ENCODE results near the gene SORCS2. TPM values are rescaled to one million over a fixed set of nuclear protein-coding genes. Genes with fewer than 3 reads are reported as not detected.

SORCS2 gene
- total and polyA plus RNA-seq, 2 of the 8 experiments (the other 6 are each of a cell fraction or from before 2014, with no cell fraction given), result 0.36 to 1.8 TPM

DNA sequence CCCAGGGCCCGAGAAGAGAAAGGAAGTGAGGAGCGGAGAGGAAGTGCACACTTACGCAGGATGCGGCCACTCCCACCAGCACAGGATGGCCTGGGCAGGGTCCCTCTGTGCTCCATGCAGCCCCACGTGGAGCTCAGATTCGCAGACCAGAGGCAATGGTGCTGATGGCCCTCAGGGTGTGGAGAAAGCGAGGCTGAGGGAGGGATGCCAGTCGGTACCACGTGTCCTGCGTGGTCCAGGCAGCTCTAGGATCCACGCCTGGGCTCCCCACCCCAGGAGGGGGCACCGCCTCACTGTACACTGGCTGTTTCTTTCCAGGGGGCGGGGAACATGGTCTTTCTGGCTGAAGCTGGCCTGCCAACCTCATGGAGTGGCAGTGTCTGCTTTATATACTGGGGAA is 505.5 kb downstream of the SORCS2 start:
- DNase-seq (ENCODE audit: low read depth in 1 of 2, low spot score in 2 of 2) (no peak), FAIRE-seq (no peak)
- H3K23me2 ChIP-seq (ENCODE audit: low read depth, low read length), result peaks cover 4% of the 10 kb centered on the region; the same call in 1 of the 2 replicates
- no peaks in the 10 kb centered on the region for H3K79me1 ChIP-seq (ENCODE audit: low read depth, low read length)
- no peak overlapping the region for H2AK5ac ChIP-seq (ENCODE audit: low read depth, low read length)
- no peak overlapping the region for H2BK20ac ChIP-seq (ENCODE audit: low read length)
- H4K8ac ChIP-seq (ENCODE audit: extremely low read depth, insufficient read depth, low read length), result no peak overlapping the region
- POLR2A ChIA-PET (ENCODE audit: partially characterized antibody), result no interaction called here
- no peaks in the 10 kb centered on the region for H3K79me2 ChIP-seq (ENCODE audit: control insufficient read depth in 1 of 2, insufficient read depth in 2 of 2, low read length in 2 of 2)
- H3K4me1 ChIP-seq (replicated peaks in 1 of 4; ENCODE audit: control insufficient read depth in 3 of 4, insufficient read depth in 4 of 4, low read length in 3 of 4), result peaks cover 0 to 9% (median 6%) of the 10 kb centered on the region in 4 experiments; a peak in 5 of 7 replicates
- H2AFZ ChIP-seq (ENCODE audit: low read length), result no peak overlapping the region
- H4K20me1 ChIP-seq (replicated peaks in 1 of 2; ENCODE audit: control insufficient read depth in 1 of 2, insufficient read depth in 2 of 2, low read length in 2 of 2), result no peaks in the 10 kb centered on the region
- no peak overlapping the region for H2BK12ac ChIP-seq (ENCODE audit: low read depth, low read length)
- no peak overlapping the region for H4K5ac ChIP-seq (ENCODE audit: insufficient read length, low read depth, low read length)
- no peak overlapping the region for H2BK5ac ChIP-seq (ENCODE audit: low read depth, low read length)
- no peak overlapping the region for H3K14ac ChIP-seq (ENCODE audit: insufficient read length)
- no peak overlapping the region for H3K23ac ChIP-seq (ENCODE audit: insufficient read length)
- CTCF ChIA-PET (ENCODE audit: partially characterized antibody), result interaction anchor here (0.7 to 2.9 kb wide), 6 partner anchors 13 to 75 kb away, joined by 3 to 16 read pairs (median 3); no protein-coding TSS in a partner anchor
- no peak overlapping the region for H3K4ac ChIP-seq (replicated peaks; ENCODE audit: insufficient read length, low read depth, low read length)
- no peak overlapping the region for H4K91ac ChIP-seq (replicated peaks; ENCODE audit: insufficient read length, low read length)
- no peak overlapping the region for H3K56ac ChIP-seq (replicated peaks; ENCODE audit: insufficient read length, low read depth, low read length)
- no peak overlapping the region for H2BK120ac ChIP-seq (replicated peaks; ENCODE audit: low read depth, low read length)
- H3K9me3 ChIP-seq (ENCODE audit: insufficient read depth in 2 of 2, low read depth in 1 of 2, low read length in 1 of 2), result no peaks in the 10 kb centered on the region
- no peaks in the 10 kb centered on the region for H3K27me3 ChIP-seq (replicated peaks in 1 of 4; ENCODE audit: control insufficient read depth in 3 of 4, extremely low read depth in 1 of 4, insufficient read depth in 3 of 4, low read length in 3 of 4)
- H3K27ac ChIP-seq (ENCODE audit: low read depth, low read length), result no peak overlapping the region
- no peak overlapping the region for H3K4me3 ChIP-seq (ENCODE audit: extremely low read depth in 1 of 4, insufficient read depth in 2 of 4, low read depth in 3 of 4, low read length in 4 of 4)
- H3K4me2 ChIP-seq (ENCODE audit: insufficient read depth in 1 of 2, low read depth in 2 of 2, low read length in 2 of 2), result no peak overlapping the region
- H3K36me3 ChIP-seq (ENCODE audit: control insufficient read depth in 2 of 4, insufficient read depth in 4 of 4, low read length in 3 of 4), result no peaks in the 10 kb centered on the region
- H3K9ac ChIP-seq (replicated peaks in 1 of 4; ENCODE audit: extremely low read depth in 1 of 4, low read depth in 3 of 4, low read length in 3 of 4), result no peak overlapping the region
- H3K18ac ChIP-seq (ENCODE audit: extremely low read depth, low read length), result no peak overlapping the region
- H2BK15ac ChIP-seq (ENCODE audit: low read length), result no peak overlapping the region
- 90% methylated on average over 11 of the region's 13 CpGs; no CpG with 5 or more reads in 1 of the 2 experiments for WGBS, 2 experiments (ENCODE audit: extremely low coverage in 1 of 2, insufficient coverage in 1 of 2, insufficient read length in 1 of 2, insufficient replicate concordance in 2 of 2, low coverage in 1 of 2, low lambda C conversion rate in 2 of 2, missing lambda C conversion rate in 1 of 2)
- TF ChIP-seq TBP (IDR thresholded peaks at IDR 0.05; ENCODE audit: low read depth, low read length) (no peak), SIN3A (conservative IDR thresholded peaks at IDR 0.05 in 1 of 2, IDR thresholded peaks at IDR 0.05 in 1 of 2; ENCODE audit: low read depth in 1 of 2, low read length in 2 of 2) (no peak), RFX5 (IDR thresholded peaks at IDR 0.05; ENCODE audit: borderline replicate concordance, low read depth, low read length) (no peak), TEAD4 (IDR thresholded peaks at IDR 0.05; ENCODE audit: low read depth, low read length) (no peak), CREB1 (IDR thresholded peaks at IDR 0.05) (no peak), HDAC6 (IDR thresholded peaks at IDR 0.05; ENCODE audit: low read depth, low read length) (no peak), CHD2 (IDR thresholded peaks at IDR 0.05; ENCODE audit: low read length) (no peak), BACH1 (IDR thresholded peaks at IDR 0.05; ENCODE audit: low read length) (no peak), FOSL1 (IDR thresholded peaks at IDR 0.05; ENCODE audit: insufficient read depth, low read depth, low read length) (no peak), RAD21 (IDR thresholded peaks at IDR 0.05 in 1 of 2, conservative IDR thresholded peaks at IDR 0.05 in 1 of 2; ENCODE audit: low read depth in 2 of 2, low read length in 2 of 2) (no peak), TCF12 (IDR thresholded peaks at IDR 0.05; ENCODE audit: low read depth, low read length) (no peak)
- TF ChIP-seq, protein P1, sequence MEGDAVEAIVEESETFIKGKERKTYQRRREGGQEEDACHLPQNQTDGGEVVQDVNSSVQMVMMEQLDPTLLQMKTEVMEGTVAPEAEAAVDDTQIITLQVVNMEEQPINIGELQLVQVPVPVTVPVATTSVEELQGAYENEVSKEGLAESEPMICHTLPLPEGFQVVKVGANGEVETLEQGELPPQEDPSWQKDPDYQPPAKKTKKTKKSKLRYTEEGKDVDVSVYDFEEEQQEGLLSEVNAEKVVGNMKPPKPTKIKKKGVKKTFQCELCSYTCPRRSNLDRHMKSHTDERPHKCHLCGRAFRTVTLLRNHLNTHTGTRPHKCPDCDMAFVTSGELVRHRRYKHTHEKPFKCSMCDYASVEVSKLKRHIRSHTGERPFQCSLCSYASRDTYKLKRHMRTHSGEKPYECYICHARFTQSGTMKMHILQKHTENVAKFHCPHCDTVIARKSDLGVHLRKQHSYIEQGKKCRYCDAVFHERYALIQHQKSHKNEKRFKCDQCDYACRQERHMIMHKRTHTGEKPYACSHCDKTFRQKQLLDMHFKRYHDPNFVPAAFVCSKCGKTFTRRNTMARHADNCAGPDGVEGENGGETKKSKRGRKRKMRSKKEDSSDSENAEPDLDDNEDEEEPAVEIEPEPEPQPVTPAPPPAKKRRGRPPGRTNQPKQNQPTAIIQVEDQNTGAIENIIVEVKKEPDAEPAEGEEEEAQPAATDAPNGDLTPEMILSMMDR (IDR thresholded peaks at IDR 0.05; ENCODE audit: control extremely low read depth in 1 of 3, insufficient read depth in 1 of 3, low read depth in 1 of 3, low read length in 3 of 3), result no peak
